GM10266 (cell line): ENCODE data around the gene EPHB4.

Experiments used
- DNase-seq: peaks from one replicate; pipeline ENCODE4 v3.0.0; 2012; ENCODE audit errors: extremely low spot score
- CTCF ChIP-seq: IDR thresholded peaks from 2 replicates; pipeline ENCODE4 v1.5.1; 2012; ENCODE audit warnings: mild to moderate bottlenecking, low read depth; ENCODE audit not compliant: control insufficient read depth, insufficient read depth; ENCODE audit errors: missing control alignments

EPHB4 gene

GRCh38 chr7:100852048-100852872, 24.9 kb upstream of the EPHB4 start, which contains the start of gene SLC12A9:
SLC12A9 (plus strand) TSS chr7:100852713; CDS start chr7:100854198, 1,485 bp downstream.
- DNase-seq: peak; percentile 95
- TF ChIP-seq CTCF: peak; percentile 94

- no peak for DNase-seq
- no peak for TF ChIP-seq CTCF
Measured at GRCh38 chr7:100847360-100847759, 20.0 kb upstream of the EPHB4 start.

- DNase-seq: no peak
- no peak for TF ChIP-seq CTCF
Measured at GRCh38 chr7:100840470-100841100, 13.3 kb upstream of the EPHB4 start.

- TF ChIP-seq CTCF: no peak
- no peak for DNase-seq
Measured at GRCh38 chr7:100839361-100839760, 12.0 kb upstream of the EPHB4 start.

GRCh38 chr7:100837099-100837836, 9.9 kb upstream of the EPHB4 start:
- peak; percentile 81 for DNase-seq
- no peak for TF ChIP-seq CTCF

GRCh38 chr7:100836812-100837098, 9.4 kb upstream of the EPHB4 start:
- no peak for TF ChIP-seq CTCF
- no peak for DNase-seq
